HG03139 (cell line): ENCODE measurements around the gene HIRA.

Experiments used
- ATAC-seq: cut with Tn5 transposase; IDR thresholded peaks from one replicate; pipeline ENCODE4 v1.9.1; 2021; ENCODE audit not compliant: unreplicated experiment

The HIRA gene

DNA sequence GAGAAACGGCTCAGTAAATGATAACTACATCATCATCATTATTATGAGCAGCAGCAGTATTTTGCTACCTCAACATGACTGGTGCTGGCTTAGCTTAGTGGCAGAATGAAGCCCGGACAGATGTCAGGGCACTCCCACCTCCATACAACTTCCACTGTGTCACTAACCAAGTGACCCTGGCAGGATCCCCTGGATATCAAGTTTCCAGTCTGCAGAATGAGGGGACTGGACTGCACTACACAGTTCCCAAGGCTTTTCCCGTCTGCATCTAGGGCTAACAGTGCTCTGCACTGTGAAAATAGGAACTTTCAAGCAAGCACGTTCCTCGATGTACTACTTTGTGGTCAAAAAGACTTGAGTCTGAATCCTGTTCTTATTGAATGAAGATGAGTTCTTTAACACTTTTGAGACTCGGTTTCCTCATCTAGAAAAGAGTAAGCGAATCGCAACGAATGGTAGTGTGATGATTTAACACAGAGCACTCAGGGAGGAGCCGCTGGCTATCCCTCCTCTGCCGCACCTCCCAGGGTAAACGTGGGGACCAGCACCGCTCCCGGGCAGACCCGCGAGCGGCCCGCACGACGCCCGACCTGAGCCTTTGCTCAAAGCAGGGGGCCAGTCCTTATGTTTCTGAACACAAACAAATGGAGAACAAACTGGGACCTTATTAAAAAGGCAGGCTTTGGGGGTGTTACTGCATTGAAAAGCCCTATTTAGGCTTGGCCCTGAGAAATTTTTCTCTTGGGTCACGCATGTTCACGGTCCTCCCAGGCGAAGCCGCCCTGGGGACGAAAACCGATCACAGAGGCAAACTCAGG lies 140.9 kb downstream of the HIRA start:
- no peak for ATAC-seq

DNA sequence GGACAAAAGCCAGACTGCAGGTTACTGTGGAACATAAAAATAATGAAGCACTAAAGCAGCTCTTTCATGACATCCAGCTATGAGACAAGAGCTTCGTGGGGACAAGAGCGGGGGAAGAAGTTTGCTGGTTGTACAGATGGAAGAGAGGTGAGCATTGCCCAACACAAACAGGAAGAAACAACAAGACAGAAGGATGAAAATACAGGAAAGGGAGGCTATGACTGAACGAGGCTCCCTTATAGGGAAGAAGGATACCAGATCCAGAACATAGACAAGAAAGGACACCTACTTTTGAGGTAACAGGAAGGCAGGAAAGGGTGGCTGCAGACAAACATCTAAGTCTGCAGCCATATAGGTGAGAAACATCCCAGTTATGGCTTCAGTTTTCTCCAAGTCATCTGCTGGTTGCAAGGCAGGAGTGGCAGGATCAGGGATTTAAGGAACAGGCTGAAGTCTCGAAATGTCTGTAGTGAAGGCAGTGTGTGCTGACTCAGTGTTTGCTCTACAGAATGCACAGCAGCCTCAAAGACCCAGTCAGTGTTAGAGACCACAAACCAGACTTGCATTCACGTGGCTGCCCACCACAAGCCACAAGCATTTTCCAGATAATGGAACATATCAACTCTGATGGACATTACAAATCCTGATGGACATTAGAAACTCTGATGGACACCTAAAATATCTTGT lies 141.9 kb downstream of the HIRA start:
- no peak for ATAC-seq

DNA sequence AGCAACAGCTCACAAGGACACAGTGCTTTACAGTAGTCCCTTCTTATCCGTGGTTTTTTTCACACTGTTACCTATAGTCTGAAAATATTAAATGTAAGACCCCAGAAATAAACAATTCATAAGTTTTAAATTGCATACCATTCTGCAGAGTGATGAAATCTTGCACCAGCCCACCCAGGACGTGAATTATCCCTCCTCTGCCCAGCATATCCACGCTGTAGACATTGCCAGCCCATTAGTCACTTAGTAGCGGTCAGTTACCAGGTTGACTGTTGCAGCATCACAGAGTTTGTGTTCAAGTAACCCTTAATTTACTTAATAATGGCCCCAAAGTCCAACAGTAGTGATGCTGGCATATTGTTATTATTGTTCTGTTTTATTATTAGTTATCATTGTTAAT lies 143.6 kb downstream of the HIRA start:
- ATAC-seq: no peak

GRCh38 chr22:19287076-19287707 lies 144.3 kb downstream of the HIRA start:
- no peak for ATAC-seq

DNA sequence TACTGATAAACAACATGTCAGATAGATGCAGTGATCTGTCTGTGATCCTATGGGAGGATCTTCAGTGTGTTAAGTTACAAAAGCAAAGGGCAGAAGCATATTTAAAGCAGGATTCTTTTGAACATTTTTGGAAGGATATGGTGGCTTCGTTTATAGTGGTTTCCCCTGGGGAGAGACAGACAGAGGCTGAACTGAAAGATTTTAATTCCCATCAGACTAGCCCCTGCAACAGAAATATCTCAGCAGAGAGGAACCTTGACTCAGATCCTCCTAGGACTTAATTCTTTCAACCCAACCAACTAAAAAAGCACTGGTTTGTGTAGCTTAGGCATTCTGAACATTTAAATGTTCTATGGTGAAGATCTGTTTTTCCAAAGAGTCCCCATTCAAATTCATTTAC lies 145.7 kb downstream of the HIRA start:
- no peak for ATAC-seq
